Kidney tubule cell (primary cell): Measurements from ENCODE around the gene PARL.

Source experiments
- DNase-seq: peaks from one replicate; pipeline ENCODE4 v3.0.0-alpha.2; 2018; ENCODE audit warnings: low spot score

PARL gene

GRCh38 chr3:183817639-183818038 lies 67.0 kb downstream of the PARL start:
- DNase-seq = no peak

- DNase-seq = no peak
These were observed 67.8 kb downstream of the PARL start for GRCh38 chr3:183816681-183817510.

- DNase-seq = no peak
These were observed 68.7 kb downstream of the PARL start for GRCh38 chr3:183815951-183816475.

GRCh38 chr3:183815563-183815940 lies 69.1 kb downstream of the PARL start:
- DNase-seq = no peak

GRCh38 chr3:183814240-183814639 lies 70.4 kb downstream of the PARL start:
- DNase-seq = no peak

- no peak for DNase-seq
These were observed 71.8 kb downstream of the PARL start for GRCh38 chr3:183812761-183813445.

GRCh38 chr3:183811638-183812037 lies 73.0 kb downstream of the PARL start:
- DNase-seq = no peak

GRCh38 chr3:183810643-183811594 lies 73.8 kb downstream of the PARL start:
- DNase-seq = no peak

GRCh38 chr3:183809270-183809669 lies 75.4 kb downstream of the PARL start:
- no peak for DNase-seq

- no peak for DNase-seq
These were observed 76.3 kb downstream of the PARL start for GRCh38 chr3:183808355-183808754.

GRCh38 chr3:183807881-183808280 lies 76.8 kb downstream of the PARL start:
- DNase-seq = no peak

- no peak for DNase-seq
These were observed 77.4 kb downstream of the PARL start for GRCh38 chr3:183807209-183807728.

GRCh38 chr3:183802989-183803388 lies 81.7 kb downstream of the PARL start:
- DNase-seq = no peak

- DNase-seq = no peak
These were observed 83.1 kb downstream of the PARL start for GRCh38 chr3:183801601-183802000.

GRCh38 chr3:183800243-183800863 lies 84.3 kb downstream of the PARL start:
- no peak for DNase-seq

GRCh38 chr3:183799461-183799860 lies 85.2 kb downstream of the PARL start:
- no peak for DNase-seq

GRCh38 chr3:183797996-183798395 lies 86.7 kb downstream of the PARL start:
- DNase-seq = no peak

- DNase-seq = no peak
These were observed 88.3 kb downstream of the PARL start for GRCh38 chr3:183796372-183796771.

GRCh38 chr3:183794452-183794851 lies 90.2 kb downstream of the PARL start:
- no peak for DNase-seq

- no peak for DNase-seq
These were observed 91.7 kb downstream of the PARL start for GRCh38 chr3:183792976-183793375.

GRCh38 chr3:183790700-183791099 lies 94.0 kb downstream of the PARL start:
- DNase-seq = no peak
